Measurements from ENCODE around the gene ADGRF1.

DNA sequence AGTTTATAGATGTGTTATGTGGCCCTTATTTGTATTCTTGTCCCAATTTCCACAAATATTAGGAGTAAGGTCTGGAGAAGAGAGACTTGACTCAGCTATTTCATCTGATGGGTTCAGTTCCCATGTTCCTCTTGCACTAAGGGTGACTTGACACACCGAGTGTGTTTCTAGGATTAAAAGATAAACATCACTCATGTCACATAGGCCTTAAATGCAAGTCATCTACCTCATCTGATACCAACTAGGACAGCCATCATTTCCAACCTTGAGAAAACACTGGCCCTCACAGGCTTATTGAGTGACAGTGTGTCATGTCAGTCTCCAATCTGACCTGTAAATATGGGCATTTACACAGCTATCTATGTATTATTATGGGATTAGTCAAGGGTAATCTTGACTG is 67.3 kb downstream of the ADGRF1 start:
- TF ChIP-seq, protein P1, sequence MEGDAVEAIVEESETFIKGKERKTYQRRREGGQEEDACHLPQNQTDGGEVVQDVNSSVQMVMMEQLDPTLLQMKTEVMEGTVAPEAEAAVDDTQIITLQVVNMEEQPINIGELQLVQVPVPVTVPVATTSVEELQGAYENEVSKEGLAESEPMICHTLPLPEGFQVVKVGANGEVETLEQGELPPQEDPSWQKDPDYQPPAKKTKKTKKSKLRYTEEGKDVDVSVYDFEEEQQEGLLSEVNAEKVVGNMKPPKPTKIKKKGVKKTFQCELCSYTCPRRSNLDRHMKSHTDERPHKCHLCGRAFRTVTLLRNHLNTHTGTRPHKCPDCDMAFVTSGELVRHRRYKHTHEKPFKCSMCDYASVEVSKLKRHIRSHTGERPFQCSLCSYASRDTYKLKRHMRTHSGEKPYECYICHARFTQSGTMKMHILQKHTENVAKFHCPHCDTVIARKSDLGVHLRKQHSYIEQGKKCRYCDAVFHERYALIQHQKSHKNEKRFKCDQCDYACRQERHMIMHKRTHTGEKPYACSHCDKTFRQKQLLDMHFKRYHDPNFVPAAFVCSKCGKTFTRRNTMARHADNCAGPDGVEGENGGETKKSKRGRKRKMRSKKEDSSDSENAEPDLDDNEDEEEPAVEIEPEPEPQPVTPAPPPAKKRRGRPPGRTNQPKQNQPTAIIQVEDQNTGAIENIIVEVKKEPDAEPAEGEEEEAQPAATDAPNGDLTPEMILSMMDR (IDR thresholded peaks at IDR 0.05), result no peak
- TF ChIP-seq POLR2A (IDR thresholded peaks at IDR 0.05) (no peak), POLR2AphosphoS5 (IDR thresholded peaks at IDR 0.05) (no peak), EP300 (IDR thresholded peaks at IDR 0.05) (no peak)

Data from stomach (tissue), 4 donors.